Measurements from ENCODE around the gene SEMA5B. TPM values are rescaled to one million over a fixed set of nuclear protein-coding genes. Genes with fewer than 3 reads are reported as not detected.

Gene SEMA5B
- total and polyA plus RNA-seq, 12 donors: 1.3 to 12.7 (median 7.4) TPM

DNA sequence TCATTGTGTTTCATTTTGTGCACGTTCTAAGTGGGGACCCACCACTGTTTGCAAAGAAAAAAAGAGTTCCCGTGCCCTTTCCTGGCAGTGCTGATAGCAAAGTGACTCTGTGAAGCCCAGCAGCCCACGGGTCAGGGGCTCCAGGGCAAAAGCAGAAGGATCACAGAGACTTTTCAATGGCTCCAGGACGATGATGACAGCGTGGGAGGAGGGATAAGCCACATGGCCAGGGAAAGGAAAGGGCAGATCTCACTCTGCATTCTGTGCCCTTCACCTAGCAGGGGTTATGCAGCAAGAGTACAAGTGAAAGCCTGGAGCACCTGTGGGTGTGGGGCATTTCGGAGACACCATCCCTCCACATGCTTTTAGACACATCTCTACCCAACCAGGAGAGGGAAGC, 35.4 kb downstream of the SEMA5B start:
- no peak for DNase-seq
- intact Hi-C loops (cut with DNase I): loop anchor here in 2 of 10 donors (5.0 kb wide), 2 partner anchors 40 to 45 kb away; no protein-coding TSS in a partner anchor

DNA sequence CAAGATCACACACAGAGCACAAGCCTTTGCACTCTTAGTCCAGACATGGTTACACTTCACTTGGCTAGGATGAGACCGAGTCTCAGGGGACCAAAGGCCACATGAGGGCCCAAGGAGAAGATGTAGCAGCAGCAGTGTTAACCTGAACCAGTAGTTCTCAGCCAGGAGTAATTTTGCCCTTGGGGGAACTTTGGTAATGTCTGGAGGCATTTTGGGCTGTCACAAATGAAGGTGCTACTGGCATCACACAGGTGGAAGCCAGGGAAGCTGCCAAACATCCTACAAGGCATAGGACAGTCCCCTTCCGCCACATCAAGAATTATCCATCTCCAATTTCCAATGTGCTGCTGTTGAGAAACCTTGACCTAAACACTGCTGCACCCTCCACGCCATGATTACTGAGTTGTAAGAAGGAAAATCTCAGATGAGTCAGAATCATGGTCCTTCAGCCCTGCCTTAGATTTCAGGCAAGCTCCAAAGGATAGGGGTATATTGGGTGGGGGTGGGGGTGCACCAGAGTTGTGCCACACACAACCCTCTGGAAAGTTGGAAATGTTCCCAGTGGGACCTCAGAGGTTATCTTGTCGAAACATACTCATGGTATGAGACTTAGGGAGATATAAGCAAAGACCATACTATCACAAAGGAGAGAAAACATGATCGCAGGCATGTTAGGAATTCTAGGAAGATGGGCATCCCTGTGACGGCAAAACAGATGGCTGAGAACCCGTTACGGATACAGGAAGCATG, 36.2 kb downstream of the SEMA5B start:
- no peak for ATAC-seq
- H3K4me1 ChIP-seq: peaks cover 0 to 64% (median 28%) of the 10 kb centered on the region in 9 donors

More for the DNA sequence above, 35.4 kb downstream of the SEMA5B start:
- Histone ChIP-seq H3K4me3 (no peak overlapping the region), H3K27ac (no peak overlapping the region), H3K9me3 (no peaks in the 10 kb centered on the region), H3K27me3 (peaks cover 0 to 14% (median 0%) of the 10 kb centered on the region in 7 donors), H3K36me3 (no peaks in the 10 kb centered on the region), H3K4me1 (peaks cover 0 to 68% (median 29%) of the 10 kb centered on the region in 9 donors)
- ATAC-seq: no peak
- 53 to 56% methylated on average over 6 of the region's 6 CpGs for WGBS, 2 donors
- TF ChIP-seq, protein P1, sequence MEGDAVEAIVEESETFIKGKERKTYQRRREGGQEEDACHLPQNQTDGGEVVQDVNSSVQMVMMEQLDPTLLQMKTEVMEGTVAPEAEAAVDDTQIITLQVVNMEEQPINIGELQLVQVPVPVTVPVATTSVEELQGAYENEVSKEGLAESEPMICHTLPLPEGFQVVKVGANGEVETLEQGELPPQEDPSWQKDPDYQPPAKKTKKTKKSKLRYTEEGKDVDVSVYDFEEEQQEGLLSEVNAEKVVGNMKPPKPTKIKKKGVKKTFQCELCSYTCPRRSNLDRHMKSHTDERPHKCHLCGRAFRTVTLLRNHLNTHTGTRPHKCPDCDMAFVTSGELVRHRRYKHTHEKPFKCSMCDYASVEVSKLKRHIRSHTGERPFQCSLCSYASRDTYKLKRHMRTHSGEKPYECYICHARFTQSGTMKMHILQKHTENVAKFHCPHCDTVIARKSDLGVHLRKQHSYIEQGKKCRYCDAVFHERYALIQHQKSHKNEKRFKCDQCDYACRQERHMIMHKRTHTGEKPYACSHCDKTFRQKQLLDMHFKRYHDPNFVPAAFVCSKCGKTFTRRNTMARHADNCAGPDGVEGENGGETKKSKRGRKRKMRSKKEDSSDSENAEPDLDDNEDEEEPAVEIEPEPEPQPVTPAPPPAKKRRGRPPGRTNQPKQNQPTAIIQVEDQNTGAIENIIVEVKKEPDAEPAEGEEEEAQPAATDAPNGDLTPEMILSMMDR (IDR thresholded peaks at IDR 0.05): no peak

DNA sequence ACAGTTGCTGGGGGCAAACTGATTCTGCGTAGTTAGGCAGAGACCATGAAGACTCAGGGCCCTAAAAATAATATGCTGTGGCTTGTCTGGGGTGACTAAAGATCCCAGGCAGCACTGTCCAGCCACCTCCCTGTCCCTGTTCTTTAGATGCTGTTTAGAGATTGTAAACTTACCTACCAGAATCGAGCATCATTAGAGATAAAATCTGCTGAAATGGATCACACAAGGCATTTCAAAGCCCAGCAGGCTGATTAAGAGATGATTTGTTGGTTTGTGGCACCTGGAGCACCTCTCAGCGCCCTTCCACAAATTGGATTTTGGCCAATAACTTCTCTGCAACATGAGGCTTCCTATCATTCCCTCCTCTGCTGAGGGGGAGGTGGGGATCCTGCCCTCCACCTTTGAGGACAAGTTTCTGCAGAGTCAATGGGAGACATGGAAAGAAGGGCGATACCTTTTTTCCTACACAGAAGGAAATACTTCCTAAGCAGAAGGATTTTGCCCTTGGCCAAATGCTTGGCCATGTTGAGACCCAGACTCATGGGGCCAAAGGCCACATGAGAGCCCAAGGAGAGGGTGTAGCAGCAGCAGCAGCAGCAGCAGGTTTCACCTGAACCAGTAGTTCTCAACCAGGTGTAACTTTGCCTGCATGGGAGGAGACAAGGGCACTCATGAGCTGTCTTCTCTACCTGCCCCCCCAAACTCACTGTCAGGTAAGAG, 37.5 kb downstream of the SEMA5B start:
- intact Hi-C loops (cut with DNase I): loop anchor here in 2 of 10 donors (5.0 kb wide), 2 partner anchors 38 to 43 kb away; no protein-coding TSS in a partner anchor
- Histone ChIP-seq H3K36me3 (no peaks in the 10 kb centered on the region), H3K4me3 (no peak overlapping the region), H3K27me3 (peaks cover 0 to 14% (median 0%) of the 10 kb centered on the region in 7 donors), H3K4me1 (peaks cover 0 to 55% (median 19%) of the 10 kb centered on the region in 9 donors), H3K9me3 (no peaks in the 10 kb centered on the region), H3K27ac (no peak overlapping the region)
- TF ChIP-seq, protein P1 (IDR thresholded peaks at IDR 0.05): no peak
- DNase-seq: no peak
- WGBS, 2 donors: 85 to 89% methylated on average over 4 of the region's 4 CpGs
- no peak for ATAC-seq

More for the DNA sequence above, 36.2 kb downstream of the SEMA5B start:
- Histone ChIP-seq H3K36me3 (no peaks in the 10 kb centered on the region), H3K9me3 (no peaks in the 10 kb centered on the region), H3K27ac (no peak overlapping the region), H3K27me3 (peaks cover 0 to 14% (median 0%) of the 10 kb centered on the region in 7 donors), H3K4me3 (no peak overlapping the region)
- TF ChIP-seq, protein P1 (IDR thresholded peaks at IDR 0.05): no peak
- no peak for DNase-seq
- 67 to 79% methylated on average over 8 of the region's 8 CpGs for WGBS, 2 donors
- intact Hi-C loops (cut with DNase I): loop anchor here in 2 of 10 donors (5.0 kb wide), 2 partner anchors 39 to 44 kb away; no protein-coding TSS in a partner anchor

DNA sequence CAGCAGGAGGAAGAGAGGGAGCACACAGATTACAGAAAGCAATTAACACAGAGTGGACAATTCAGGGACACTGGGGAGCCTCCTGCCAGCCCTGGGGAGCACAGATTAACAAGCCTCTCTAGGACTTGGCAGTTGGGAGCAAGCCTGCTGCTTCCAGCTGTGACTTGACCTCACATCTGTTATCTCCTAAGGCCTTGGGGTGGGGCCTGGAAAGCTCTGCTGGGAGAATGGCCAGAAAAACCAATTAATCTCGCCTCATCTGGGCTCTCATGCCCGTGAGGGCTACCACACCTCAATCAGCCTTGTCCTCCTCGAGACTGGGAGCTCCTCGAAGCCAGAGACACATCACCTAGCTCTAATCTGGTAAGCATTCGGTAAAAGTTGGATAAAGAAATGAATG, 39.1 kb downstream of the SEMA5B start:
- H3K36me3 ChIP-seq: no peaks in the 10 kb centered on the region
- peaks cover 0 to 14% (median 0%) of the 10 kb centered on the region in 7 donors for H3K27me3 ChIP-seq
- no peak overlapping the region for H3K4me3 ChIP-seq
- ATAC-seq (peak in 5 of 8 donors; percentile 44 to 69 (median 51)), DNase-seq (no peak)
- peaks cover 0 to 62% (median 19%) of the 10 kb centered on the region in 9 donors for H3K4me1 ChIP-seq
- intact Hi-C loops (cut with DNase I): no loop called here
- TF ChIP-seq, protein P1 (IDR thresholded peaks at IDR 0.05): no peak
- H3K27ac ChIP-seq: no peak overlapping the region
- 52 to 69% methylated on average over 5 of the region's 5 CpGs for WGBS, 2 donors
- H3K9me3 ChIP-seq: no peaks in the 10 kb centered on the region
